Transverse colon (tissue), 4 donors: ENCODE data around the gene FOSL2.

Source experiments
- CTCF ChIP-seq, 5 experiments: fragments of 200-600 bp in 3 of 5; fragments of 450-650 bp in 2 of 5; sonication (generic) in 3 of 5; IDR thresholded peaks; 1 replicate in 2 of 5; 2 replicates in 3 of 5; pipeline ENCODE4 v1.5.1; 2016 to 2017; ENCODE audit warnings: antibody characterized with exemption in 5 of 5, inconsistent platforms in 3 of 5, mild to moderate bottlenecking in 2 of 5, moderate library complexity in 1 of 5
- POLR2A ChIP-seq: fragments of 450-650 bp; IDR thresholded peaks from one replicate; pipeline ENCODE4 v1.6.1; 2016; ENCODE audit warnings: antibody characterized with exemption, mild to moderate bottlenecking, moderate library complexity
- POLR2AphosphoS5 ChIP-seq, 3 donors: sonication (generic); formaldehyde crosslinking; IDR thresholded peaks; one replicate each; pipeline ENCODE4 v1.6.1; 2016; ENCODE audit warnings: antibody characterized with exemption in 3 of 3

- TF ChIP-seq CTCF (IDR thresholded peaks at IDR 0.05) (no peak), POLR2AphosphoS5 (IDR thresholded peaks at IDR 0.05) (no peak), POLR2A (no peak)
Observed at GRCh38 chr2:28366149-28366495, 26.5 kb upstream of the FOSL2 start.
